ELF-1 (cell line): ENCODE results near the gene NIP7.
A peak's percentile ranks its signal among the peaks of the same experiment; 100 is the strongest.
"Not testable (repeated sequence)": the region's sequence is repeated elsewhere in the genome, so short reads cannot be mapped to it uniquely, and the experiment has no call there.

Experiments
- DNase-seq: peaks from one replicate; pipeline ENCODE4 v3.0.0-alpha.2; 2016; ENCODE audit warnings: low read depth, low spot score

NIP7 gene

DNA sequence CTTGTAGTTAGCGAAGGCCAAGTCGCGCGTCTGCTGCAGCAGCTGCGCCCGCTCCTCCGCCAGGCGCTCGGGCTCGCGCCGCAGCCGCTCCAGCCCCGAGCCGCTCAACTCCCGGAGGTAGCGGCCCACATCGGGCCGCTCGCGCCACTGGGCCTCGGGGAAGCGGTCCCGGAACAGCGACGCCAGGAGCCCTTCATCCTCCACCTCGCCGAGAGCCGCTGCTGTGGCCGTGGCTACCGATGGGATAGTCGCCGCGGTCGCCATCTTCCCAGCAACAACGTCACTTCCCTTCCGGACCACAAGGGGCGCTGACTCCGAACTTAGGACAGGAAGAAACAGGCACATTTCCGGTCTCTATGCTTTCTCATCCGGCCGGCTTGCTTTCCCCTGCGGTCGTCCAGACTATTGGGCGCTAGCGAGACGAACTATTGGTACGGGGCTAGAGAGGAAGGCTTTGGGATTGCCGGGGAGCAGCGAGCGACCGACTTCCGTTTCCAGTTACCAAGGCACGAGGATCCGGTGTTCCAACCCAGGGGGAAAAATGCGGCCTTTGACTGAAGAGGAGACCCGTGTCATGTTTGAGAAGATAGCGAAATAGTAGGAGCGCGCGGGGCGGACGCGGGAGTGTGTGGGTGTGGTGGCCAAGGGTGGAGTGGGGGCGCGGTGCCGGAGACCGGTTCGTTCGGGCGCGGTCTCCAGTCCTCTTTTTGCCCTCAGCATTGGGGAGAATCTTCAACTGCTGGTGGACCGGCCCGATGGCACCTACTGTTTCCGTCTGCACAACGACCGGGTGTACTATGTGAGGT lies at the start of gene NIP7, which contains the start of gene COG8:
NIP7 (plus strand) TSS at position 484 of the 806 bp plus-strand sequence; CDS start at position 542, 58 bp downstream.
COG8 (minus strand) TSS at position 276 of the 806 bp plus-strand sequence; CDS start at position 264, 12 bp downstream.
- peak; percentile 99 for DNase-seq

DNA sequence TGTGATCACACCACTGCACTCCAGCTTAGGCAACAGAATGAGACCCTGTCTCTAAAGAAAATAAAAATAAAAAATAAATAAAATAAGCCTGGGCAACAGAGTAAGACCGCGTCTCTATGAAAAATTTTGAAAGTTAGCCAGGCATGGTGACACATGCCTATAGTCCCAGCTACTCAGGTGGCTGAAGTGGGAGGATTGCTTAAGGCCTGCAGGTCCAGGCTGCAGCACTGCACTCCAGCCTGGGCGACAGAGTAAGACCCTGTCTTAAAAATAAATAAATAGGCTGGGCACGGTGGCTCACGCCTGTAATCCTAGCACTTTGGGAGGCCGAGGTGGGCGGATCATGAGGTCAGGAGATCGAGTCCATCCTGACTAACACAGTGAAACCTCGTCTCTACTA lies 47.9 kb upstream of the NIP7 start:
- DNase-seq: not testable (repeated sequence)

DNA sequence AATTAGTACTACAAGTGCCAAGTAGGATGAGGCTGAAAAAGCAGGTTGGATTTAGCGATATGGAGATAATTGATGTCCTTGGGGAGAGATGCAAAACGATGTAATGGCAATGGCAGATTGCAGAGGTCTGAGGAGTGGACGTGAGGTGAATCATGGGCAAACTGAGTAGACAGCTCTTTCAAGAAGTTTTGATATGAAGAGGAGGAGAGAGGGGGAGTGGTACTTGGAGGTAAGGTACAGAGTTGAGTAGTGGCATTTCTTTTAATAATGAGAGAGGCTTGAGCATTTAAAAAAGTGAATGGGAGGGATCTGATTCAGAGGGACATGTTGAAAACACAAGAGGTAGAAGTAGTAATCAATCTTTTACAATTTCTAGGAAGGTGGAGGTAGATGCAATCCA lies 46.2 kb upstream of the NIP7 start:
- no peak for DNase-seq

DNA sequence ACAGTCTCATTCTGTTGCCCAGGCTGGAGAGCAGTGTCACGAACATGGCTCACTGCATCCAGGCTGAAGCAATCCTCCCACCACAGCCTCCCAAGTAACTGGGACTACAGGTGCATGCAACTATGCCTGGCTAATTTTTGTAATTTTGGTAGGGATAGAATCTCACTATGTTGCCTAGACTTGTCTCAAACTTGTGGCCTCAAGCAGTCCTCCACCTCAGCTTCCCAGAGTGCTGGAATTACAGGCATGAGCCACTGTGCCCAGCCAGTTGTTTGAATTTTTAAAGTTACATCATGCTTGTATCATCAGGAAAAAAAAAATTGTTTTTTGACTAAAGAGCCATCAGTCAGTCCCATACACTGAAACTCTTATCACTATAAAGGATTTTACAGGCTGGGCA lies 45.5 kb upstream of the NIP7 start:
- DNase-seq: no peak

DNA sequence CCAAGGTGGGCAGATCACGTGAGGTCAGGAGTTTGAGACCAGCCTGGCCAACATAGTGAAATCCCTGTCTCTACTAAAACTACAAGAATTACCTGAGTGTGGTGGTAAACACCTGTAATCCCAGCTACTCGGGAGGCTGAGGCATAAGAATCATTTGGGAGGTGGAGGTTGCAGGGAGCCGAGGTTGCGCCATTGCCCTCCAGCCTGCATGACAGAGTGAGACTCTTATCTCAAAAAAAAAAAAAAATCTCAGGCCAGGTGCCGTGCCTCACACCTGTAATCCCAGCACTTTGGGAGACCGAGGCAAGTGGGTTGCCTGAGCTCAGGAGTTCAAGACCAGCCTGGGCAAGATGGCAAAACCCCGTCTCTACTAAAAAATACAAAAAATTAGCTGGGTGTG lies 42.8 kb upstream of the NIP7 start:
- DNase-seq: not testable (repeated sequence)

DNA sequence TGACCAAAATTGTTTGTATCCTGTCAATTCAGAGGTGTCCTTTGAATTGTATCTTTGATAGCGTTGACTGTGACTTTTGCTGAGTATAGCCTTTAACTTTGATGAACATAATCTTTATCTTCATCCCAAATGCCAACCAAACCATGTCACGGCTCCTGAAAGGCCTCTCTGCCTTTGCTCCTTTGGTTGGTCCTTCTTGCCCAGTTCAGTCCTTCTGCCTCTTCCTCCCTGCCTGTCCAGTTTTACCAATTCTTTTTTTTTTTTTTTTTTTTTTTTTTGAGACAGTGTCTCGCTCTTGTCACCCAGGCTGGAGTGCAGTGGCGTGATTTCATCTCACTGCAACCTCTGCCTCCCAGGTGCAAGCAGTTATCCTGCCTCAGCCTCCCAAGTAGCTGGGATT lies 41.3 kb upstream of the NIP7 start:
- DNase-seq: no peak

DNA sequence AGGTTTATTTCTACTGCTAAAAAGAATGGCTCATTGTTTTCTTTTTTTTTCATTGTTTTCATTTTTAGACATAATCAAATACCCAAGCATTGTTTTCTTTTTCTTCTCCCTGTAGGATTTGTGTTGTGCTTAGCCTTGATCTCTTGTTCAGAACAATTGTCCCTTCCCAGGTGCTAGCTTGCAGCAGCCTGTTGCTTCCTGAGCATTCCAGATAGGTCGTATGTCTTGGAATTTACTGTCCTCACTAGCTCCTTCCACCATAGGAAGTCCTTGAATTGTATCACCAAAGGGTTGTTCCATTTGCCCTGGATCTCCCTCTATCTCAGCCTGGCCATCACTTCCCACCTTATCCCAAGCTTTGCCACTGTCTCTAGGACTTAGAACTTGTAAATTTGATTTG lies 38.4 kb upstream of the NIP7 start:
- DNase-seq: no peak

DNA sequence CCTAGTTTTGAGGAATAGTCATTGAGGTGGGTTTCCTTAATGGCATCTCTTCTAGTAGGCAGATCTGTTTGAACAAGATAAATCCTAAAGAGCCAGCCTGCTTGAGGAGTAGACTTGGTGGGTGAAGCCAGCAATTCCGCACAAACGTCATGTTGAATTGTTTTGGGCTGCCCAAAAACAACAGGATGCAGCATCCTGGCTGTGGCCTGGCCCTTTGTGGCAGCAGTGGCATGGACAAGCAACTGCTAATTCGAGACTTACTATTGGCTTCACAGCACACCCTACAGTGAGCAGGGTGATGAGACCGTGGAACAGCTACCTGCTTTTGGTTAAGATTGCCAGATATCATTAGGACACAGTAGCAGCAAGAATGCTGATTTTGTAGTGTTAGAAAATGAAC lies 37.7 kb upstream of the NIP7 start:
- DNase-seq: no peak

DNA sequence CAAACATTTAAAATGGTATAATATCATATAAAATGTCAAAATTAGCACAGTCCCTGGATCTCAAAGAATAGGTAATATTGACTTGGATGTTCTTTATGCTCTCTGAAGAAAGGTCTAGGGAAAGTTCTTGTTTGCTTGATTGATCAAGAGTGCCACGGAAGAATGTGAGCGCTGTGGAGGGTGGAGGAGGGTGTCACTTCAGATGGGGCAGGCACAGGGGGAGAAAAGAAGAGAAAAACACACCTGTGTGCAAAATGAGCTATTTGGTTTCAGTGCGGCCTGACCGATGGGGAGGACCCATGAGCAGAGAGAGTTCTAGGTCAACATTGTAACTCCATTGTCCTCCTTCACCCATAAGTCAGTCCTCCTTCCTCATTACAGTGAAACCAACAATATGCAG lies 37.3 kb upstream of the NIP7 start:
- DNase-seq: no peak

DNA sequence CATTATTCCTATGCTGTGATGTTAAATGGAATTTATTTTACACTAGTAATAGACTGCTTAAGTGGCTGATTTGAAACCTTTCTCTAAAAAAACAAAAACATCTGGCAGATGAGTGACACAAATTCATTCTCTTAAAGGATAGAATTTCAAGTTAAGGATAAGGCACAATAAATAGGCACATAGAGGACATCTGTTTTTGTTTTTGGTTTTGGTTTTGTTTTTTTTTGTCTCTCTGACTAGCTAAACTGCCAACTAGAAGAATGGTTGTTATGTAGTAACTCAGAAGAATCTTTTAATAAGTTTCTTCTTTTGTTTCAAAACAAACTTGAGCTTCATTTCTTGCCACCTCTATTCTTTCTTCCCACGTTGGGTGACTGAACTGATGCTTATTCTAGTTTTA lies 33.5 kb upstream of the NIP7 start:
- DNase-seq: no peak

DNA sequence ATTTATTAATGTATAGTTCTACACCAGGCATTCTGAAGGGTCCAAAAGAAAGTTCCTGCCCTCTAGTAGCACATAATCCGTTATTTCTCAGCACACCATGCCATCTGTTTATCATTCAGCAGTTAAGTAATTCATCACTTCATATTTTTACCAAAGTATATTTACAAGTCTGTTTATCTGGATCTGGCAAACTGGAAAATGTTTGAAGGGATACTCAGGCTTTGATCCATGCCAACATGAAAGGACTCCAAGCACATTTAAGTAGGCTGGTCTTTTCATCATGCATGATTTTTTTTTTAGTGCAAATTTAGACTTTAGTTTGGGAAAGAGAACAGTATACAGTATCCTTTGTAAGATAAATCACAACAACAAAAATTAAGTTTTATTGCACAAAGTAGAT lies 32.5 kb upstream of the NIP7 start:
- no peak for DNase-seq

DNA sequence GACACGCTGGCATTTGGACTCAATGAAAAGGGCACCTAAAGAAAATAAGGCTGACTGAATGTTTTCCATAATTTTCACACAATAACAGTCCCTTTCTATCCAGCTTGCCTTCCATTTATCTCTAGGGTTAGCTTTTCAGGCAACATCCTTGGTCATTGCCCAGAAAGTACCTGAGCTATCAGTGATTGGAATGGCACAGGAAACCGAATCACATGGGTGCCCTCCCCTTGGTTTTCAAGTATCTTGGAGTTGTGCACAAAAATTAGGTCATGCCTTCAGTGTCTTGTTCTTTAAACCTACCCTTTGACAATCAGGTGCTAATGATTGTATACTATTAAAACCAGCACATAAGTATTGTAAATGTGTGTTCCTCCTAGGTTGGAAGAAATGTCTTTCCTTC lies 31.7 kb upstream of the NIP7 start:
- no peak for DNase-seq

DNA sequence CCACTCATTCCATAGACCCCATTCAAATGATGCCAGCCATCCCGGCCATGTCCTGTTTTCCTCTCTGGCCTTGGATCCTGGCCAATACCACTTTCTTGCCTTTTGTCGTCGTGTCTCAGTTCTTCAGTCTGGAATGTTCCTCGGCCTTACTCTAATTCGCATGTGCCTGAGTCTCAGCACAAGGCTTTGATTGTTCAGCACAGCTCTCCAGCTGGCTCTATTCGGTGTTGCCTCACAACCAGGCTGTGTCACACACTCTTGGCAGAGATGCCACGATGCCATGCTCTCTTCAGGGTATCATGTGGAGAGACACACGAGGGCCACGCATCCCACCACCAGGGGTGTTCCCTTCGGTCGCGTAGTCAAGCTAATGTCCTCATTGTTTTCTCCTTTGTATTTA lies 30.3 kb upstream of the NIP7 start:
- no peak for DNase-seq

DNA sequence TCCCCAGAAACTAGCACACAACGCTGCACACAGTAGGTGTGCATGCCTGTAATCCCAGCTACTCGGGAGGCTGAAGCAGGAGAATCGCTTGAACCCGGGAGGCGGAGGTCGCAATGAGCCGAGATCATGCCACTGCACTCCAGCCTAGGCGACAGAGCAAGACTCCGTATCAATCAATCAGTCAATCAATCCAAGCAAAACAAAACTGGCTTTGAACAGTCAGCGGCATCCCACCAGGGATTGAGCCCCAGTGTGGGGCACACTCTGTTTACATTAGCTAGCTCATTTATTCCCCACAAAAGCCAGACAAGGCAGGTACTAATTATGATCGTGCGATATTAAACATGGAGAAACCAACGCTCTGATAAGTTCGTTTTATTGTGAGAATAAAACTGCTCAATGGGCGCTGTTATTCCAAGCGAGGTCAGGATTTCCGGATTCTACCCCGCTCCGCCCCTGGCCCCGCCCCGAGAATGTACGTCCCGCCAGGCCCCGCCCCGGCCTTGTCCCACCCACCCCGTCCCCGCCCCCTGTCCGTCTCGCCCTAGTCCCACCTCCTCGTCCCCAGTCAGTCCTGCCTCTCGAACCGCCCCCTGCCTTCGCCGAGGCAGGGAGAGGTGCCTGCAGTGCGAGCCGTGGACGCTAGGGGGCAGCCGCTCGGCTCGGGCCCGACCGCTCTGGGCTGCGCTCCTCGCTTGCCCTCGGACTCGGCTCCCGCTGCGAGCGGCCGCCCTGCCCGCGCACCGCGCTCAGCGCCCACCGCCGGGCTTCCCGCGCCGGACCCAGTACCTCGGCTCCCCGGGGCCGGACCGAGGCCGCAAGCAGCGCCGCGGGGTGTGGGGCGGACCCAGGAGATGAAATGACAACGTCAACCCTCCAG lies 28.7 kb upstream of the NIP7 start, which contains the start of gene VPS4A:
VPS4A (plus strand) TSS at position 698 of the 880 bp plus-strand sequence; CDS start at position 860, 162 bp downstream.
- DNase-seq: peak; percentile 98

DNA sequence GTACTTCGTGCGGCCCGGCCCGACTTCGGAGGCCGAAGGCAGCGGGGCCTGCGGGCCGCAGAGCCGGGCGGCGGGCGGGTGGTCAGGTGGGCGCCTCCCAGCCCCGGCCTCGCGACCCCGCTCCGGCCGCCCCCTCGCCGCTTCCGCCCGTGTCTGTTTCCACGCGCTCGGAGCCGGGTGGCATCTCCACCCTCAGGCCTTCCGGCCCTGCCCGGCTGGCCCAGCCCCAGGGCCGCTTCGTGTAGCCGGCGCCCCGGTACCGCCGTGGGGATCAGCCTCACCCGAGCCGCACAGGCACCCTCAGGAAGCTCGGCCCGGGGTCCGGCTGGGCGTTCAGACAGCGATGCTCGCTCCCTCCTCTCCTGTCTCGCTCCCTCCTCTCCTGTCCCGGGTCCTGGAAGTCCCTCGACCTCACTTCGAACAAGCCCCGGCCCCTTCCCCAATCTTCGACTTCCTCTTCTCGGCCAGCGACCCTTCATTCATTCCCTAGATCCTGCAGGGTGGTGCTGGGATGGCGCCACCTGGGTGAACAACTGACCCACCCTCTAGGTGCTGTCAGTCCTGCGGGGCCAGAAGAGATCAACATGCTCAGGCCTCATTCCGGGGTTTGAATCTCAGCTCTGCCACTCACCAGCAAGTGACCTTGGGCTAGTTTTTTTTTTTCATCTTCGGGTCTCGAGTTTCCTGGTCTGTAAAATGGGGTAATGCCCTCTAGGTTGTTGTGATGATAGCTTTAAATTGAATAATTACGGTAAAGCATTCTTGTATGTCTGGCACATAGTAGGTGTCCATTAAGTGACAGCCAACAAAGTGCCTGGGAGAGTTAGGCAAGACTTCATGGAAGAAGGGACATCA lies 27.8 kb upstream of the NIP7 start:
- DNase-seq: peak; percentile 51

DNA sequence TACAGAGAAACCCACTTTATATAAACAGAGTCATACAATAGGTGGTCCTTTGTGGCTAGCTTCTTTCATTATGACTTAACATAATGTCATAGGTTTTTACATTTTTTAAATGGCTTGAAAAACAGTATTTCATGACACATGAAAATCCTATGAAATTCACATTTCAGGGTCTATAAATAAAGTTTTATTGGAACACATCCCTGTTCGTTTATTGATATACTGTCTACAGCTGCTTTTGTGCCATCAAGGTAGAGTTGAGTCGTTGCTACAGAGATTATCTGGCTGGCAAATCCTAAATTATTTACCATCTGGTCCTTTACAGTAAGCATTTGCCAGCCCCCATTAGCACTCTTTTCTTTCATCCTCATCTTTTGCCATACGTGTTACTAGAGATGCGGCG lies 26.1 kb upstream of the NIP7 start:
- DNase-seq: no peak

DNA sequence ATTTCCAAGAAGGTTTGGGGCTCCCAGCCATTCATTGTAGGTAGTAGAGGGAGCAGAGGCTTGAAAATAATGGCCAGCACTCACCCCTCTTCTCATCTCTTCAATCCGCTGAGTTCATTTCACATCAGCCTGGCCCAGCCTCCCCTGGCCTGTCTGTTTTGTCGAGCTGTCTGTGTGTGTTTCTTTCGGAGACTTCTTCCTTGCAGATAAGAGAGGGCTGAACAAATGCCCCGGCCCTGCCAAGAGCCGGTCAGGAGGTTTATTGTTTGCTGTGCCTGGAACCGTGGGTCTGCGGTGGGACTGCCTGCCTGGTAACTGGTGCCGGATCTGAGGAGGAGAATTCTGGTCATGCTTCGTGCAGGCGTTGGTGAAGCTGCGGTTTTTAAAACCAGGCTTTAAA lies 25.0 kb upstream of the NIP7 start:
- no peak for DNase-seq

DNA sequence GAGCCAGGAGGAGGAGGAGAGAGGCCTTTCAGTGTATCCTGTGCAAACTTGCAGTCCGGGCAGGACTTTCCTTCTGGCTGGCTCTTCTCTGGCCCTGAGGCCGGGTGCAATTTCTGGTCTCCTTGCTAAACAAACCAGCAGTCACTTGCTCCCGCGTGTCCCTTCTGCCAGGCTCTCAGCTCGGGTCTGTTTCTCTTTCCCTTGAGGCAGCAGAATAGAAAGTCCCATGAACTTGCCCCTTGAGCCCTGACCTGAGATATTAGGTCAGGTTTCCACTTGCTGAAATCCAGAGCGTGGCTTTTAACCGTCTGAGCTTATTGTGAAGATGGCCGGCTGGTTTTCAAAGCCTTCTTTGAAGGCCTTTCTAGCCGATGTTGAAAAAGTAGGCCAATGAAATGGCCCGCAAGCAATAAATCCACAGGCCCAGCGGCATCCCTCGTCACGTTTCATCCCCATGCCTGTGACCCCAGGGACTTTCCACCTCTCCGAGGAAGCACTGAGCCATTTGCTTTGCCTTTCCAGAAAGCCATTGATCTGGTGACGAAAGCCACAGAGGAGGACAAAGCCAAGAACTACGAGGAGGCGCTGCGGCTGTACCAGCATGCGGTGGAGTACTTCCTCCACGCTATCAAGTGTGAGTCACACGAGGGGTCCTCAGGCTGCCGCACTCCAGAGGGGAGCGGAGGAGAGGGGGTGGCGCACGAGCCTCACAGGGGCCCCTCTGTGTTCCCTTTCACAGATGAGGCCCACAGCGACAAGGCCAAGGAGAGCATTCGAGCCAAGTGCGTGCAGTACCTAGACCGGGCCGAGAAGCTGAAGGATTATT lies 23.9 kb upstream of the NIP7 start:
- DNase-seq: no peak

DNA sequence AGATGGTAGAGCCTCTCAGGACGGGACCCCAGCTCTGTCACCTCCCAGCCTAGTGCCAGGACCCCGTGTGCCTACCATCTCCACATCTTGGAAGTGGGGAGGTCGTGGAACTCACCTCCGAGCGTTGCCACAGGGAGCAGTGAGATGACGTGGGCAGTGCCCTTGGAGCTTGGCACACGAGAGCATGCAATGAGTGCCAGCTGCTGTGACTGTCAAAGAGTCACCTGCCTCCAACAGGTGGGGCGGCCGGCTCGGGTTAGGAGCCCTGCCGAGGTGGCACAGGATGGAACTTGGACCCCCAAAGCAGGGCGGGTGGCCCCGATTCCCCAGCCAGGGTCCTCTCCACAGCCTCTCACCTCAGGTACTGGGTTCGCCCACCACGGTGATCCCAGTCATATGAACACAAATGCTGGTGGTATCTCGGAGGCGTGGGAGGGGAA lies 23.0 kb upstream of the NIP7 start:
- DNase-seq: no peak

DNA sequence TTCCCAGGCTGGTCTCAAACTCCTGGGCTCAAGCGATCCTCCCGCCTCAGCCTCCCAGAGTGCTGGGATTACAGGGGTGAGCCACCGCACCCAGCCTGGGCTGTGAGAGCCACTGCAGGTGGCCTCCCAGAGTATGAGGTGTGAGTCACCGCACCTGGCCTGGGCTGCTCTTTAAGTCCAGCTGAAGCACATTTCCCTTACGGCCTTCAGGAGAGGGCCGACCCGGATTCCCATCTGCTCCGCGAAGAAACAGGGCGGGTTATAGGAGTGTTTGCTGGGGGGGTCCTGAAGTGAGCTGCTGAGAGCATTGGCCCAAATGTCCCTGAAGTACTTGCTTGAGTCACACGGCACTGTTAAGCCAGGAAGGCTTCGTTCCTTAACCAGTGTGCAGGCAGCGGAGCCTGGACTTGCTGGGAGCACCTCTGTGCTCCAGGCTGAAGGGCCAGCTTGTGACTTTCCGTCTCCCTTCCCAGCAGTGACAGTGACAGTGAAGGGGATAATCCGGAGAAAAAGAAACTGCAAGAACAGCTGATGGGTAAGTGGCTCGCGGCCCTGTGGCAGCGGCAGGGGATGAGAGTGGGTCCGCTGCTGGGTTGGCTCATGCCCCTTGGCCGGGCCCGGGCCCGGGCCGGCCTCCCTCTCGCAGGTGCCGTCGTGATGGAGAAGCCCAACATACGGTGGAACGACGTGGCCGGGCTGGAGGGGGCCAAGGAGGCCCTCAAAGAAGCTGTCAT lies 21.2 kb upstream of the NIP7 start:
- no peak for DNase-seq
